Measurements from ENCODE around the gene MUC21.

DNA sequence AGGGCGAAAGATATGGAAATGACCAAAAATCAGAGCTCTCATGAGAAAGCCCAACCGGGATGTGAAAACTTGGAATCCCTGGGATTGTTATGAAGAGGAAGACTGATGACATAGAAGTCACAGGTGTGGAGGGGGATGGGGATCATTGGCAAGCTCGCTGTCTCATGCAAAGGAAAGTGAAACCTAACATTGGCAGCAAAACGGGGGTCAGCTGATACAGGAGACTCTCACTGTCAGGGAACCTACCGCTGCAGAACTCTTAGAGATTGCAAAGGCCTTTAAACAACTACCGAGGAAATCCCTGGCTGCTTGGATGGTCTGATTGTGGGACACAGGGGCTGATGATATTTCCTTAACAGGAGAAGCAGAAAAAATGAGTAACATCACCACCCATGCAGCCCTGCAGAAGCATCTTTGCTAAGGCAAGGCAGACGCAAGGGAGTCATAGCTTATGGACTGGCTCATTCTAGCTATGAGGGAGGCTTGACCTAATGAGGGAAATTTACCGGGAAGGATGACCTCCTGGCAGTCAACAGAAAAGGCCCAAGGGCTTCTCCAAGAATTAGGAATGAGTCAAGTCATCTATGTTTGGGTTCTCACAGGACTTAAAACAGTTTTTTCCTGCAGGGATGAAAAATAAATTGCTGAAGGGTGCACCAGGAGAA is 7.0 kb downstream of the MUC21 start:
- TF ChIP-seq CTCF (IDR thresholded peaks at IDR 0.05) (no peak), POLR2A (IDR thresholded peaks at IDR 0.05) (no peak)

Data from lower leg skin (tissue), 3 donors.